Stimulated activated CD8-positive, alpha-beta memory T cell treated with anti-CD3 and anti-CD28 coated beads, Interleukin-15, amount 100 ng/mL, for 4 hours (primary cell): ENCODE results near the gene C7orf25.

Experiments used
- DNase-seq, 2 donors: peaks; one replicate each; pipeline ENCODE4 v3.0.0-alpha.2; 2020; ENCODE audit warnings: low read depth in 2 of 2

C7orf25 gene

GRCh38 chr7:42877862-42878261, 34.0 kb downstream of the C7orf25 start:
- no peak for DNase-seq

GRCh38 chr7:42876182-42877068, 35.4 kb downstream of the C7orf25 start:
- DNase-seq, result peak in 1 of 2 donors; percentile 9

GRCh38 chr7:42869131-42870020, 42.5 kb downstream of the C7orf25 start:
- DNase-seq, result peak in 1 of 2 donors; percentile 3

GRCh38 chr7:42868480-42868879, 43.4 kb downstream of the C7orf25 start:
- DNase-seq, result no peak
